ENCODE measurements around the gene AQP2.

AQP2 gene

GRCh38 chr12:49903700-49904423 is 46.7 kb upstream of the AQP2 start, which contains the start of gene FAIM2:
TSS of gene FAIM2 (minus strand) at chr12:49903900. CDS start at chr12:49903792, 108 bp downstream.
- no peak within 1 kb of the TSS for H3K27ac ChIP-seq
- no peaks in the 10 kb centered on the region for H3K36me3 ChIP-seq (replicated peaks)
- in situ Hi-C loops (cut with HindIII; ENCODE audit: low pct_ligation_motif_present, low sequenced_read_pairs): no loop called here
- peak; percentile 12 for DNase-seq
- H3K4me3 ChIP-seq (ENCODE audit: low read depth, low read length): peak within 1 kb of the TSS; percentile 42
- no peak for TF ChIP-seq CTCF (IDR thresholded peaks at IDR 0.05; ENCODE audit: low read depth, low read length, missing control alignments)
- H3K27me3 ChIP-seq (replicated peaks): no peaks in the 10 kb centered on the region

GRCh38 chr12:49904601-49905000 is 45.9 kb upstream of the AQP2 start:
- no peak overlapping the region for H3K27ac ChIP-seq
- H3K4me3 ChIP-seq (ENCODE audit: low read depth, low read length): no peak overlapping the region
- H3K36me3 ChIP-seq (replicated peaks): no peaks in the 10 kb centered on the region
- in situ Hi-C loops (cut with HindIII; ENCODE audit: low pct_ligation_motif_present, low sequenced_read_pairs): no loop called here
- TF ChIP-seq CTCF (IDR thresholded peaks at IDR 0.05; ENCODE audit: low read depth, low read length, missing control alignments): no peak
- H3K27me3 ChIP-seq (replicated peaks): no peaks in the 10 kb centered on the region
- no peak for DNase-seq

- Histone ChIP-seq H3K4me3 (ENCODE audit: low read depth, low read length) (no peak overlapping the region), H3K27ac (no peak overlapping the region), H3K27me3 (replicated peaks) (no peaks in the 10 kb centered on the region), H3K36me3 (replicated peaks) (no peaks in the 10 kb centered on the region)
- no peak for TF ChIP-seq CTCF (IDR thresholded peaks at IDR 0.05; ENCODE audit: low read depth, low read length, missing control alignments)
- in situ Hi-C loops (cut with HindIII; ENCODE audit: low pct_ligation_motif_present, low sequenced_read_pairs): no loop called here
- DNase-seq: no peak
Measured at GRCh38 chr12:49905718-49906314, 44.7 kb upstream of the AQP2 start.

GRCh38 chr12:49907352-49907751 is 43.2 kb upstream of the AQP2 start:
- no peak for DNase-seq
- no peak for TF ChIP-seq CTCF (IDR thresholded peaks at IDR 0.05; ENCODE audit: low read depth, low read length, missing control alignments)
- no peak overlapping the region for H3K4me3 ChIP-seq (ENCODE audit: low read depth, low read length)
- H3K27ac ChIP-seq: no peak overlapping the region
- no peaks in the 10 kb centered on the region for H3K27me3 ChIP-seq (replicated peaks)
- no peaks in the 10 kb centered on the region for H3K36me3 ChIP-seq (replicated peaks)
- in situ Hi-C loops (cut with HindIII; ENCODE audit: low pct_ligation_motif_present, low sequenced_read_pairs): no loop called here

- no peaks in the 10 kb centered on the region for H3K27me3 ChIP-seq (replicated peaks)
- H3K4me3 ChIP-seq (ENCODE audit: low read depth, low read length): no peak overlapping the region
- DNase-seq: no peak
- H3K36me3 ChIP-seq (replicated peaks): no peaks in the 10 kb centered on the region
- no peak overlapping the region for H3K27ac ChIP-seq
- no peak for TF ChIP-seq CTCF (IDR thresholded peaks at IDR 0.05; ENCODE audit: low read depth, low read length, missing control alignments)
- in situ Hi-C loops (cut with HindIII; ENCODE audit: low pct_ligation_motif_present, low sequenced_read_pairs): no loop called here
Measured at GRCh38 chr12:49909356-49909755, 41.2 kb upstream of the AQP2 start.
